GM21381 (cell line): Measurements from ENCODE around the gene CEP170B.
"Not testable (repeated sequence)": the region's sequence is repeated elsewhere in the genome, so short reads cannot be mapped to it uniquely, and the experiment has no call there.

Experiments
- ATAC-seq: cut with Tn5 transposase; IDR thresholded peaks from one replicate; pipeline ENCODE4 v1.9.1; 2021; ENCODE audit warnings: mild to moderate bottlenecking, moderate library complexity; ENCODE audit not compliant: unreplicated experiment

Gene CEP170B

DNA sequence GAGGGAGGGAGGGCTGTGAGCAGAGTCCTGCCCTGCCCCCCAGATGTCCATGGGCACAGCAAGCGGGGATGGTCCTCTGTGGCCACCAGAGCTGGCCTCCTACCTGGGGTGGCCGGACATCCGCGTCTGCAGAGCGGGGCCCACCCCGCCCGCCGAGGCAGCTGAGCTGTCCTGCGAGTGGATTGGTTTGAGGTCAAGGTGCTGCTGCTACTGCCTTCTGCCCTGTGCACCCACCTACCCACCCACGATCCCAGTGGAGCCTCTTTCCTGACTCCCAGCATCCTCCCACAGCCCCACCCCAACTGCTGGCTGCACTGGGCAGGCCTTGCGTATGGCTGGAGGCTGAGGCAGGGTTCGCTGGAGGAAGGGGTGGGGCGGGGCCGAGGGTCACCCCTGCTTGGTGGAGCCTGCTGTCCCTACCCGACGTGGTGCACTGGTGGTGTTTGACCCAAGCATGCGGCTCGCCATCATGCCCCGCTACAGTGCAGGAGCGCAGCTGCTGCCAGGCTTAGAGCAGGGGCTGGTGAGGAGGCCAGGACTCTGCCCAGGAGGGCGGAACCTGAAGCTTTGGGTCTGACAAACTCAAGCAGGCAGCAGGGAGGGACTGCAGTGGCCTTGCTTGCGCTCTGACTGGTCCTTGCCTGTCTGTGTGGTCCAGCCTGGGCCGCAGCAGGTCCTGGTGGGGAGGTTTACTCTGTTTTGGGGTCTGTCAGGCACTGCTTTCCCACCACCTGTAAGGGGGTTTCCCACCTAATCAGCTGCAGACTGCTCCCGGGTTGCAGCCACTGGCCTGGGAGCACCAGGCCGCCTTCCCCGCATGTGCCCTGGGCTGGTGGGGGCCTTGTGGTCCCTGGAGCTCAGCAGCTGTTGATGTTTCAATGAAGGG is 23.7 kb downstream of the CEP170B start:
- ATAC-seq = no peak

DNA sequence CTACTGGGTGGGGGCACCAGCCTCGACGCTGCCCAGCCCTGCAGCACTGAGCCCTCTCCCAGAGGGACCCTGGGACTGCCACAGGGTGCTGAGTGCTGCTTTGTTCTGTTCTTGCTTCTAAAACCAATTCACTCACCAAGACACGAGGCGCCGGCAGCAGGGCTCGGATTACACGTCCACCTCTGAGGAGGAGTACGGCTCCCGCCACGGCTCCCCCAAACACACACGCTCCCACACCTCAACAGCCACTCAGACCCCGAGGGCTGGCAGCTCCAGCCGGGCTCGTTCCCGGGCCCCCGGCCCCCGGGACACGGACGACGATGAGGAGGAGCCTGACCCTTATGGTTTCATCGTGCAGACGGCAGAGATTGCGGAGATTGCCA is 24.3 kb downstream of the CEP170B start:
- no peak for ATAC-seq

DNA sequence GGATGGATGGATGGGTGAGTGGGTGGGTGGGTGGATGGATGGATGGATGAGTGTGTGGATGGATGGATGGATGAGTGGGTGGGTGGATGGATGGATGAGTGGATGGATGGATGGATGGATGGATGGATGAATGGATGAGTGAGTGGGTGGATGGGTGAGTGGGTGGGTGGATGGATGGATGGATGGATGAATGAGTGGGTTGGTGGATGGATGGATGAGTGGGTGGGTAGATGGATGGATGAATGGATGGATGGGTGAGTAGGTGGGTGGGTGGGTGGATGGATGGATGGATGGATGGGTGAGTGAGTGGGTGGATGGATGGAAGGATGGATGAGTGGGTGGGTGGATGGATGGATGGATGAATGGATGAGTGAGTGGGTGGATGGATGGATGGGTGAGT is 25.2 kb downstream of the CEP170B start:
- not testable (repeated sequence) for ATAC-seq

DNA sequence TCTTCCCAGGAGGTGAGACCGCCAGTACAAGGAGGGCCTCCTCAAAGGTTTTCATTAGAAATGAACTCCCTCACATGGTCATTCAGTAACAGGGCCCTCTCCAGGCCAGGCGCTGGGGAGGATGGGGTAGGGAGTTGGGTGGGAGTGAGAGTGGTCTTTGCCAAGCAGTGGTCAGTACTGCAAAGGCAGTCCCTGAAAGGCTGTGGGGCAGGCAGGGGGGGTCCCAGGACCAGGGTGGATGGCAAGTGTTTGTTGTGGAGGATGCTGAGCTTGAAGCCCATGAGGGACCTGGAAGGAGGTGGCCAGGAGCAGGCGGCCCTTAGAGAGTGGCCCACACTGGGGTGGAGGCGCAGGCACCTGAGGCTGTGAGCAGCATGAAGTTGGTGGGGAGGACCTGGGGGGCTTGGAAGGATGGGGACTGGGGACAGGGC is 26.1 kb downstream of the CEP170B start:
- ATAC-seq = no peak

DNA sequence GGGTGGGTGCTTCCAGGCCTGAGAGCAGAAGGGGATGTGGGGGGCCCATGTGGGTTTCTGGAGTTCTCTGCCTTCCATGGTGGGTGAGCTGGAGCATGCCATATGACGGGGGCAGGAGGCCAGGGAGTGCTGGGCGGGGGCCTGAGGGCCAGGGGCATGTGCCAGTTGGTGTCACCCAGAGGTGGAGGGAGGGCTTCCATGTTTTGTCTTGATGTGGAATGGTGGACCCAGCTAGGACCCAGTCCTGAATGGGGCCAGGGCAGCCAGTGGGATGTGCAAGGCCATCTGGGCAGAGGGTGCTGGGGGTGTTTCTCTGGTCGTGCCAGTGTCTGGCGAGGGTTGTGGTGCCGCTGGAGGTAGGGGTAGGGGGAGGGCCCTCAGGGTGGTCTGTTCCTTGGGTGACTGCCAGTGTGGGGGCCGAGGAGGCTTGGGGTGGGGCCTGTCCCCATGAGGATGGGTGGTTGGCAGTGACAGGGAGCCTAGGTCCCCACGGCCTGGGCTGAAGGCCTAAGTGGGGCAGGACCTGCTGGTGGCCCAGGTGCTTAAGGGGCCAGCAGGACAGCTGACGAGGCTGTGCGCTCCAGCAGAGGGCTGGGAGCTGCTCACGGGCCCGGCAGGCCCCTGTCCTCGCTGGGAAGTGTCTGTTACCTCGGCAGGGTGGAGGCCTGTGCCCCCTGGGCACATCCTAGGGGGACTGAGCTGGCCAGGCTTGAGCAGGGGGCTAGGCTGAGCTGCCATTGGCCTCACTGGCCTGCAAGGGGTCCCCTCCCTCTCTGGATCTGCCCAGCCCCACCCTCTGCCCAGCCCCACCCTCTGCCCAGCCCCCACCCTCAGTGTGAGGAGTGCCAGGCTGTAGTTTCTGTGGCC is 26.8 kb downstream of the CEP170B start:
- ATAC-seq = no peak

DNA sequence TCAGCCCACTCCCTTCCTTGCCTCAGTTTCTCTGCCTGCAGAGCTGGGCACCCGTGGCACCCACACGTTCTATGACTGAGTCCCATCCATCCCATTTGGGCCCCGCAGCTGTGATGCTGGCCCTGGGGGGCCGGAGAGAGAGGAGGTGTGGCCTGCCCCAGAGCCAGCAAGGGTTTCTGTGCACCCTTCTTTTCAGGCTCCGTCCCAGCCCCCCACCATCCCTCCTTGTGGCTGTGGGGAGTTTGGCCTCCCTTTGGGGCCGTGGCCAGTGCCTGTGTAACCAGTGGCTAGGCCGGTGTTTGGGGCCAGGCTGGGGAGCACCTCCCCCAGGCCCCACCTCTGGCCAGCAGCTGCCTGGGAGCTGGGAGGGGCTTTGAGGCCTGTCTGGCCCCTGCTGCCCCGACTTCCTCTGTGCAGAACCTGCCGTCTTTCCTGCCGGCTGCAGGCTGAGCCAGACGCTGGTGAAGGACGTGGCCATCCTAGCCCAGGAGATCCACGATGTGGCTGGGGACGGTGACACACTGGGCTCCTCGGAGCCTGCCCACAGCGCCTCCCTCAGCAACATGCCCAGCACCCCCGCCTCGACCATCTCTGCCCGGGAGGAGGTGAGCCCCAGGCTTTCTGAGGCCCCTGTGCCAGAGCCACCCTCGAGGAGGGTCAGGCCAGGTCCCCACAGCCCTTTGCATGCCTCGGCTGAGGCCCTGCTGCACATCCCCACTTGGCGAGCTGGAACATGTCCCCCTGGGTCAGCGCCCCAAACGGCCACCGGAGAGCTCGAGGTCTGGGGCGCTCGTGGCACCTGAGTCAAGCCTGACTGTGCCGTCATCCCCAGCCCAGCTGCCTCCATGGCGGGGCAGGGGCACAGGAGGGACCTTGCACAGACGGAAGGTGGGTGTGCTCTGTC is 27.7 kb downstream of the CEP170B start:
- ATAC-seq = no peak

DNA sequence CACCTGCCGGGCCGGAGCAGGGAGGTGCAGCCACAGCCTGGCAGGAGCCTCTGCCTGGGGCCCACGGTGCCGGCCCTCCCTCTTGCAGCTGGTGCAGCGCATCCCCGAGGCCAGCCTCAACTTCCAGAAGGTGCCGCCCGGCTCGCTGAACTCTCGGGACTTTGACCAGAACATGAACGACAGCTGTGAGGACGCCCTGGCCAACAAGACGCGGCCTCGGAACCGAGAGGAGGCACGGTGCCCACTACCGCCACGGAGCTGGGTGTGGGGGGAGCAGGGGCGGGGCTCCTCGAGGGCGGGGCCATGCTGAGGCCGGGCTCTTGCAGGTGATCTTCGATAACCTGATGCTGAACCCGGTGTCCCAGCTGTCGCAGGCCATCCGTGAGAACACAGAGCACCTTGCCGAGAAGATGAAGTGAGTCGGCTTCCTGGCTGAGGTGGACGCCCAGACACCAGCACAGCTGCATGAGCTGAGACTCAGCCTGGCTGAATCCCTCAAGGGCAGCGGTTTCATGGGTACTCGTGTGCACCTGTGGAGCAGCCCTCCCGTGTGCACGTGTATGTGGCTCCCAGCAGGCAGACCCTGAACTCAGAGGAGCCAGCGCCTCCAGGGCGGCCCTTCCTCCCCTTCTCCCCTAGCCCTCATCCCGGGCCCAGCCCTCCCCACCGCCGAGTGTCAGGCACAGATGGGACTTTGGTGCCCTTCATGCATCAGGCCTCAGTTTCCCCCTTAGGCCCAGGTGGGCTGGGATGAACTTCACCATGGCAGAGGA is 28.6 kb downstream of the CEP170B start:
- no peak for ATAC-seq

DNA sequence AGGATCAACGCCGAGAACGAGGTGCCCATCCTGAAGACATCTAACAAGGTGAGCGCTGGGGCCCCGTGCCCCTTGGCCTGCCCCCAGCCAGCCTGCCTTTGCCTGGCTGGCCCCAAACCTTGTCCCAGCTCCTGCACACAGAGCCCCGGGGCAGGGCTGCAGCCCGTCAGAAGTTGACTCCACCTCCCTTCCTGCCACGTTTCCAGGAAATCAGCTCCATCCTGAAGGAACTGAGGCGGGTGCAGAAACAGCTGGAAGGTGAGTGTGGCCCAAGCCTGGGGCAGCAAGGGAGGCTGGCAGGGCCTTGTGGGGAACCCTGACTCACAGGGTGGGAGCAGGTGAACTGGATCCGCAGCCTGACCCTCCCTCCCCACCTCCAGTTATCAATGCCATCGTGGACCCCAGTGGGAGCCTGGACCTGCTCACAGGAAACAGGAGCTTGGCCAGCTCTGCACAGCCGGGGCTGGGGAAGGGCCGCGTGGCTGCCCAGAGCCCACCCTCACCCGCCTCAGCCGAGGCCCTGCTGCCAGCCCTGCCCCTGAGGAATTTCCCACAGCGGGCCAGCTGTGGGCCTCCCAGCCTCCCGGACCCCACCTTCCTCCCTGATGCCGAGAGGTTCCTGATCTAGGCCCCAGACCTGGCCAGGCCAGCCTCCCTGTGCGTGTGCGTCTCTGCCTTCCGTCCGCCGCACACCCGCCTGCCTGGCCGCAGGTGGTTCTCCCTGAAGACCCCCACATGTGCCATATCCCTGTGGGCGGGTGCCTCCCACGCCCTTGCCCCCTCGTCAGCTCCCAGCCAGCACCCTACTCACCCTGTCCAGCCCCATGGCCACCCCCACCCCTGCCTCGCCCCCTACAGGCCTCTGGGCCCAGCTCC is 29.5 kb downstream of the CEP170B start:
- ATAC-seq = no peak

DNA sequence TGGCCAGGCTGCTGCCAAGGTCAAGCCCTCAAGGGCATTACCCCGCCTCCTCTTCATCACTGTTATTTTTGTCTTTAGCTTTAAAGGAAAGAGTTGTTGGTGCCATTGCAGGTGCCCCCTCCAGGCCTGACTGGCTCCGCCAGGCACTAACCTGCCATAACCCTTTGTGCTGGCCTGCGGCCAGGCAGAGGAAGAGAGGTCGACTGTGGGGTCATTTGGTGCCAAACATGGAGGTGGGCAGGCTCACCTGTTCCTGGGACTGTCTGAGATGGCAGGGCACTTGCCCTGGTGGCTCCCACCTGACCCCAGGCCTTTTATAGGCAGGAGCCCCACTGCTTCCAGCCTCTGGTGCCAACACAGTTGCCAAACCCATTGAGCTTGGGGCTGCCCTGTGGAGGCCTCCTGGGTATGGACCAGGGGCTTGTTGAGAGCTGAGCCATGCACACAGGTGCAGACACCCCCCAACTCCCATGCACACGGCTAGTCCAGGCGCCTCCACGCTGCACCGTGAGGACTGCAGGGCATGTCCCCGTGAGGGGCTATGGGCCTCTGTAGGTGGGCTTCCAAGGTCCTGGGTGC is 30.2 kb downstream of the CEP170B start:
- ATAC-seq = no peak

DNA sequence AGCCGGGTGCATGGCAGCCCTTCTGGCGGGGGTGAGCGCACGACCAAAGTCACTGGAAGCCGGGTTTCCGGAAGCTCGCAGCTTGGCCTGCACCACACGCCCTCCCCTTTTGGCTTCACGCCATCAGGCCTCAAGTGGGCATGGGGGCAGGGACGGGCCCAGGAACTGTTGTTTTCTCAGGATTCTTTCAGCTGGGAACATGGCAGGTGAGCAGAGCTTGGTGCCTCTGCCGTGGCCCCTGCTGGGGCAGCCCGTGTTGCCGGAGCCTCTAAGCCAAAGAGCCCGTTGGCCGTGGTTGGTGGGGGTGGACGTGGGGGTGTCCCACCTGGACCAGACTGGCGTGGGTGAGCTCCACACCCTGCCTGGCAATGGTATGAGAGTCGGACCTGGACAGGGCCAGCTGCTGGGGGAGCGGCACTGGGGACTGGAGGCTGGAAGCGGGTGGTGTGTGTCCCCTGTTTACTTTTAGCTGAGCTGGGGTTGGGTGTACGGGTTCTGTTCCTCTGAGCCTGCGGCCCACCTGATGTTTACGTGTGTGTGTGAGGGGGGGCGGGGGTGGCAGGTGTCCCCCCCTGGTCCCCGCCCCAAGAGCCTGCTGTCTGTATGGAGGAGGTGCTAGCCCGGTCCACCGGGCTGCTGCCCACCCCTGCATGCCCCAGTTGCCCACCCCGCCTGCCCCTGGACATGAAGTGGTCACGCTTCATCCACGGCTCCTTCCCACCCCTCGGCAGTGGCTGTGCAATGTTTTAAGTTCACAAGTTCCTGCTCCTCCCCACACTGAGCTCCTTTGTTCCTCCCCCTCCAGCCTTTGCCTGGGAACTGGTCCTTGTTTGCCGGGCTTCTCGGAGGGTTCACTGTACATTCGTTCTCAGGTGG is 31.0 kb downstream of the CEP170B start:
- ATAC-seq = no peak

DNA sequence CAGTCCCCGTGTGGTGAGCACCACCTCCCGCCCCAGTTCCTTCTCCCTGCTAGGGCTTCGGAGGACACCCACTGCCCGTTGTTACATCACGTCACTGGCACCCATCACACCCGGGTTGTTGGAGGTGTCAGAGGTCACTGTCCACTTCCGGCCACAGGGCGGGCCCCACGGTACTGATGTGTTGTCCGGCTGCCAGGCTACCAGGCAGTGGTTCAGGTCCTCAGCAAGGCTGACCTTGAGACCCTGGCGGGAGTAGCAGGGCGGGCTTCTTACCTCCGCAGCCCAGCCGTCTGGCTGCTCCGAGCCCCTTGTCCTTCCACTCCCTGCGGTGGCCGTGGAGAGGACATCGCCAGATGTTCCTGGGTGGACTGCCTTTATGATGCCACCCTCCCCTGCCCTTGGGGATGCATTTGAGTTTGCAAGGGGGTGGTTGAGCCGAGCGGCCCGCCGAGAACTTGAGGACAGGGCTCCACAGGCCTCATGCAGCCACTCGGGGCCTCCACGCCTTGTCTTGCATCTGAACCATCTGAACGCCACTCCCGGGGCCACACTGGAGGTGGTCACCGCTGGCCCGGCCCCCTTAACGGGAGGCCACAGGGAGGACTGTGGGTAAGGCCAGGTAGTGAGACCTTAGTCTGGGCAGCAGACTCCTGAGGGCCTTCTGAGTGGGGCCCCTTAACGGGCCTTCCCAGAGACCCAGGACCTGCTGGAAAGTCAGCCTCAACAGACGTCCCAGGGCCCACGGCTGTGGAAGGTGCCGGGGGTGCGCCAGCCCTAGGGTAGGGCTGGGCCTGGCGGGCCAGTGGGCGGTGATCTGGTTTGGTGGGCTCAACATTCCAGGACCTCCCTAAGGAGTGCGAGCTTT is 32.5 kb downstream of the CEP170B start:
- no peak for ATAC-seq

DNA sequence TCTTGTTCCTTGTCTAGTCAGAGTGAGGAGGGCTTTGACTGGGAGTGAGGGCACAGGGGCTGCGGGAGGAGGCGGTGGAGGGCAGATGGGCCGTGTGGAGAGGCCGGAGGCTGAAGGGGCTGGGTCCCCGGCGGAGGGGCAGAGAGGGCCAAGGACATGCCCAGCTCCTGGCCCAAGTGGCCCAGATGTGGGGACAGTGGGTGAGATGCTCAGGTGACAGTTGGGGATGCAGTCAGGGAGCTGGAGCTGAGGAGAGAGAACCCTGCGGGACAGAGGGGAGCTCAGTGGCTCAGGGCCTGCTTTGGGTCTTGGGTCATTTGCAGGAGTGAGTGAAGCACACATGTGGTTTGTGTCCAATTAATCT is 33.1 kb downstream of the CEP170B start:
- no peak for ATAC-seq

DNA sequence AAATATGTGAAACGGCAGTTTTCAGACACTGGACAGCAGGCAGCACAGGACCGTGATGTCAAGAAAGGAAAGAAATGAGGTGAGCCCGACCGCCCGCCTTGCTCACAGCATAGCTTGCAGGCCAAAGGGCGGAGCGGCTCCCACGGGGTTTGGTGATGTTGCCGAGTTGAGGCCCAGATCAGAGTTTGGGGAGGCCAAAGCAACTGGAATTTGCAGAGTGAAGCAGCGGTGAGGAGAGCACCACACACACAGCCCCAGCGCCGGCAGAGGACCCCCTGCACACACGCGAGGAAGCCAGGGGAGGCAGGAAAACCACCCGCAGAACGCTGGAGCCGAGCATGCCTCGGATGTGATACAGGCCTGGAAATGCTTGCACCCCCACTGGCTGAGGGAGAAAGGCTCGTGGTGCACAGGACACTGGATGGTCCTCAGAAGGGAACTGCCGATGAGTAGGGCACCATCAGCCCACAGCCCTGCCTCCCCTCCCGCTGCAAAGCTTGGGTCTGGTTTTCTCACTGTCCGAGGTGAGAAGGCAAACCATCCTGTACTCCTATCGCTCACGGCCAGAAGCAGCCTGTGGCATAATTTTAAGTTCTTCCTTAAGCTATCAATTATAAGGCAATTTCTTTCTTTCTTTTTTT is 33.9 kb downstream of the CEP170B start:
- ATAC-seq = no peak

DNA sequence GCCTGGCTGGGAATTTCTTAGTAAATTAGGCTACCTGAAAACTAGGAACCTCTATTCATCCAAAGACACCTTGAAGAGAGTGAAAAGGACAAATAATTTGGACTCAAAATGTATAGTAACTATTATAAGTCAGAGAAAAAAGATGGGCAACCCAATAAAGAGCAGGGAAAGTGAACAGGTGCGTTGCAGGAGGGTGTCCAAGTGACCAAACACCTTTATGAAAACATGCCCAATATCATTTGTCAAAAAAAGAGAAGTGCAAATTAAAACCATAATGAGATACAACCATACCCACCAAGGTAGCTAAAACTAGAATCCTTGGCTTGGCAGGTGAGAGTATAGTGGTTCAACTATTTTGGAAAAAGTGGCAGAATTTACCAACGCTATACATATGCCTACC is 34.7 kb downstream of the CEP170B start:
- no peak for ATAC-seq

DNA sequence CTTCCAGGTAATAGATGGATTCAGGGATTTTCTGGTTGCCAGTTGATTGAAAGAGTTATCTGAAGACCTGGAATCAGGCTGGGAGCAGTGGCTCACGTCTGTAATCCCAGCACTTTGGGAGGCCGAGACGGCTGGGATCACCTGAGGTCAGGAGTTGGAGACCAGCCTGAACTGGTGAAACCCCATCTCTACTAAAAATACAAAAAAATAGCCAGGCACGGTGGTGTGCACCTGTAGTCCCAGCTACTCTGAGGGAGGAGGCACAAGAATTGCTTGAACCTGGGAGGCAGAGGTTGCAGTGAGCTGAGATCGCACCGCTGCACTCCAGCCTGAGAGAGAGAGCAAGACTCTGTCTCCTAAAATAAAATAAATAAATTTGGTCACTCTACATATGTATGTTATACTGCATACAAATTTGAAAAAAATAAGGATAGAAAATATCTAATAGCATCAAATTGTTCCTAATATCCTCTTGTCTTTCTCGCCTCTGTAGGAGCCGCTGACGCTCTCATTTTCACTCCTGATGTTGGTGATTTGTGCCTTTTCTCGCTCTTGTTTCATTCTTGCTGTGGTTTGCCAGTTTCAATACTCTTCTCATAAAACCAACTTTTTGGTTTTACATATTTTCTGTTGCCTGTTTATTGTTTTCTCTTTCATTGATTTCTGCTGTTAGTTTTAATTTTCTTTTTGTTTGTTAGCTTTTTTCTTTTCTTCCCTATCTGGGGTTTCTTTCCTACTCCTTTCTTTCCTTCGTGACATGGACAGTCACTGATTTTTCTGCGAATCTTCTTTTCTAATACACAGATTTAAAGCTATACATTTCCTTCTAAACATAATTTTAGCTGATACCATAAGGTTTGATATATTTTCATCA is 35.8 kb downstream of the CEP170B start:
- no peak for ATAC-seq

DNA sequence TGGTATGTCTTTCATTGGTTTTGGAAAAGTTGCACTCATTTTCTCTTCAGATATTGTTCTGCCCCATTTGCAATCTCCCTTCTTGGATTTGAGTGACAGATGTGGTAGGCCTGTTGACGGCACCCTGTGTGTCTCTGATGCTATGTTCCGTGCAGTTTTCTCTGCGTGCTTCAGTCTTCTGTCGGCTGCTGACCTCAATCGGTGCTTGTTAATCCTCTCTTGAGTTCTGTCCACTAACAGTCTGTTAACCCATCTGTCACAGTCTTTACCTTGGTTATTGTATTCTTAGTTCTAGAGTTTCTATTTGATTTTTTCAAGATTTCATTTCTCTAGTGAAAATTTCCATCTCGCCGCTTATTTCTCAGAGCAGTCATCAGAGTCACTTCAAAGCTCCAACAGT is 38.9 kb downstream of the CEP170B start:
- ATAC-seq = no peak
